GM12891 (cell line): ENCODE results near the gene SKOR1.

Experiments
- POLR2AphosphoS5 ChIP-seq: IDR thresholded peaks from 2 replicates; pipeline ENCODE4 v1.6.1; 2011; ENCODE audit warnings: low read depth, low read length, control low read depth
- SPI1 ChIP-seq: IDR thresholded peaks from 2 replicates; pipeline ENCODE4 v1.6.1; 2011; ENCODE audit warnings: low read depth, low read length, control low read depth
- TAF1 ChIP-seq: IDR thresholded peaks from 2 replicates; pipeline ENCODE4 v1.6.1; 2011; ENCODE audit warnings: low read depth, low read length, control low read depth

DNA sequence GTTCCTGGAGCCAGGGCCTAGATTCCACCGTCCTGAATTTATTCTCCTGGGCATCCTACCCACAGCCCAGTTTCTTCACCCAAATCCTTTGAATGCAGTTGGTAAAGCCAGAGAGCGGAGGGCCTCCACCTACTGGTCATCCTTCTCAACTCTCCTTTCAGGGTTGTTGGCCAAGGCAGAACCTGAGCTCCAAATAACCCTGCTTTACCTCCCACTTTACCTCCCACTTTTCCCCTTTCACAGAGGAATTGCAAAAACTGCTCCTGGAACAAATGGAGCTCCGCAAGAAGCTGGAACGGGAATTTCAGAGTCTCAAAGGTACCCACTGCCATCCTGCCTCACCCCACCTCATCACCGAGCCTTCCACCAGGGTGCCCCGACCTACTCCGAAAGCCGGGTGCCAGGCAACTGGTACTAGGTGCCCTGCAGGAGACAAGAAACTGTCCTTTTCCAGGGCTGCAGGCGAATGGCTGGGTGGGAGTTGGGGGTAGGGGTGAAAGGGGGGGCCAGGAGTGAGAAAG lies 6.8 kb downstream of the SKOR1 start:
- TF ChIP-seq TAF1 (no peak), POLR2AphosphoS5 (no peak), SPI1 (no peak)
